HG03457 (cell line): ENCODE data around the gene HSD17B13.
"Not testable (repeated sequence)": the region's sequence is repeated elsewhere in the genome, so short reads cannot be mapped to it uniquely, and the experiment has no call there.

Experiments used
- ATAC-seq: cut with Tn5 transposase; IDR thresholded peaks from one replicate; pipeline ENCODE4 v1.9.1; 2021; ENCODE audit warnings: moderate number of reproducible peaks; ENCODE audit not compliant: unreplicated experiment

The HSD17B13 gene

DNA sequence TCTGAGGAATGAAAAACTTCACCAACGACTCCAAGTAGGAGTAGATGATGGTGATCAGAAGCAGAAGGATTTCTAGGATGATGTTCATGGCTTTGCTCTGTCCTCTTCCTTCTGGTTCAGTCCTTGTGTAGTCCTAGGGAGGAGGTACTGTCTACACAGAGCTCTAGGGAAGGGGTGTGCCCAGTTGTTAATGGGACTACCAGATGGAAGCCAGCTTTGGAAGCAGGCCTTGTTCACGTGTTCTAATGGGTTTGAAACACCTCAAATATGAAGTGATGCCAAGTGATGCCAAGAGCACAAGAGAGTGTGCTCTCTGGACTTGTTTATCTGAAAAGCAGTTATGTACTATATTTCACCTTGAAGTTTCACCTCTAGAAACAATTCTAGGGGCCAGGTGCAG, at the start of gene HSD17B13:
HSD17B13 (minus strand) TSS at position 129 of the 400 bp plus-strand sequence; CDS start at position 88, 41 bp downstream.
- no peak for ATAC-seq

DNA sequence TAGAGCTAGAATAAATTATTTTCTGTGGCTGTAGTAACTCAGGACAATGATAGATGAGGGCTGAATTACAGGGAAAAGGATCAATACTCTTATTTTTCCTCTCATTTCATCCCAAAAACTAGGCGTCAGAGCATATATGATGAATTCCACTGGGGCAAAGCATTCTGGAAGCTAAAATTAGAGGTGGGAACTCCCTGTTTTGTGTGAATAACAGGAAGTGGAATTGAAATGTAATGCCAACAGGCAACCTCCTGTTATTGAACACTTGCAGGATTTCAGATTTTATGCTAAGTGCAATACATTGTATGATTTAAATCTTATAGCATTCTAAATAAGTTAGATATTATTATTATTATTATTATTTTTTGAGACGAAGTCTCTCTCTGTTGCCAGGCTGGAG, 47.4 kb upstream of the HSD17B13 start:
- ATAC-seq, result no peak

- ATAC-seq, result no peak
Observed at GRCh38 chr4:87366521-87367162, 44.0 kb upstream of the HSD17B13 start.

- ATAC-seq, result no peak
Observed at GRCh38 chr4:87365348-87365747, 42.7 kb upstream of the HSD17B13 start.

DNA sequence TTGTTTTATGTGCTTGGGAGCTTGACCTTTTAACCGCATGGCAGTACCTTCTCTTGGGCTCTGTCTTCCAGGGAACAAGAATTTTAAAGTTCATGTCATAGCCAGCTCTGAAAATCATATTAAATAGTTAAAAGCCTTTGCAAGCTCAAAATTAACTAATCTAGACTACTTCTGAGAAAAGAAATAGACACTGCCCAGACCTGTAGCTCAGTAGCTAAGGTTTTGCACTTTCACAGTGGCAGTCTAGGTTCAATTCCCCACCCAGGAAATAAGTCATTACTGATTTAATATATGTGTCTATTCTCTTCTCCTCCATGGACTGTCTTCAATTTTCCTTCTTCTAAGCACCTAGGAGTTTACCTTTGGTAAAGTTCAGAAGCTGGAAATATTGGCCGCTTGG, 40.9 kb upstream of the HSD17B13 start:
- ATAC-seq, result no peak

- ATAC-seq, result no peak
Observed at GRCh38 chr4:87360338-87360935, 37.8 kb upstream of the HSD17B13 start.

DNA sequence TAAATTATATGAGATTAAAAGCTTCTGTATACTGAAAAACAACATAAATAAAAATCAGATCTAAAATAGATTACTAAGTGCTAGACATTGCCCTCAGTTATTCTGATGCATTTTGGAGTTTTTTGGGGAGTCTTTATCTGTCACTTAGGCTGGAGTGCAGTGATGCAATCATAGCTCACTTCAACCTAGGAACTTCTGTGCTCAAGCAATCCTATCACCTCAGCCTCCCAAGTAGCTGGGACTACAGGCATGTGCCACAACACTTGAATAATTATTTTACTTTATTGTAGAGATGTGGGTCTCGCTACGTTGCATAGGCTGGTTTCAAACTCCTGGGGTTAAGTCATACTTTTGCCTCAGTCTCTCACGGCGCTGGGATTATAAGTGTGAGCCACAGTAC, 36.6 kb upstream of the HSD17B13 start:
- no peak for ATAC-seq

DNA sequence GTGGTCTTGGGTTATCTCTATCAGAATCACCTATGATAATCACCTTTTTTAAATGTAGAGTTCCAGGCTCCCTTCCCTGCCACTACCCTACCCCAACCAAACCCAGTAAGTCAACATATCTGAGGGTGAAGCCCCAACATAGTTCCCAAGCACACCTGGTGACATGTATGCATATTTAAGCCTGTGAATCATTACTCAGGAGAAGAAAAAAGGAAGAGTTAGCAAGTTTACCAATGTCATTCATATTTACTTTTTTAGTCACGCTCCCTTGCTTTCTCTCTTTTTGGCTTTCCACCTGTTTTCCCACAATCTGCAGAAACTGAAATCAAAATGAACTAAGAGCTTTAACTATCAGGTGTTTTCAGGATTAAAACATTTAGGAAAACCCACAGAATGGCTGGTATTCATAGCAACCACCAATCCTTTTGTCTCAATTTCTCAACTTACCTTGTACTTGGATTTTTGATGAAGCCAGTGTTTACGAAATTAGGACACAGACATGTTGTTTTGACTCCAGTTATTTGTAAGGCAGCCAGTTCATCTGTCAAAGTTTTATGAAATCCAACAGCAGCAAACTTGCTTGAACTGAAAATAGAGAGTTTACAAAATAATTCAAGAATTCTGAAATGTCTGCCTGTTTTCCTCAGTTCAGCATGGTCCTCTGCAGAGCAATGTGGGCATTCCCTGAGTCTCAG, 34.3 kb upstream of the HSD17B13 start:
- no peak for ATAC-seq

DNA sequence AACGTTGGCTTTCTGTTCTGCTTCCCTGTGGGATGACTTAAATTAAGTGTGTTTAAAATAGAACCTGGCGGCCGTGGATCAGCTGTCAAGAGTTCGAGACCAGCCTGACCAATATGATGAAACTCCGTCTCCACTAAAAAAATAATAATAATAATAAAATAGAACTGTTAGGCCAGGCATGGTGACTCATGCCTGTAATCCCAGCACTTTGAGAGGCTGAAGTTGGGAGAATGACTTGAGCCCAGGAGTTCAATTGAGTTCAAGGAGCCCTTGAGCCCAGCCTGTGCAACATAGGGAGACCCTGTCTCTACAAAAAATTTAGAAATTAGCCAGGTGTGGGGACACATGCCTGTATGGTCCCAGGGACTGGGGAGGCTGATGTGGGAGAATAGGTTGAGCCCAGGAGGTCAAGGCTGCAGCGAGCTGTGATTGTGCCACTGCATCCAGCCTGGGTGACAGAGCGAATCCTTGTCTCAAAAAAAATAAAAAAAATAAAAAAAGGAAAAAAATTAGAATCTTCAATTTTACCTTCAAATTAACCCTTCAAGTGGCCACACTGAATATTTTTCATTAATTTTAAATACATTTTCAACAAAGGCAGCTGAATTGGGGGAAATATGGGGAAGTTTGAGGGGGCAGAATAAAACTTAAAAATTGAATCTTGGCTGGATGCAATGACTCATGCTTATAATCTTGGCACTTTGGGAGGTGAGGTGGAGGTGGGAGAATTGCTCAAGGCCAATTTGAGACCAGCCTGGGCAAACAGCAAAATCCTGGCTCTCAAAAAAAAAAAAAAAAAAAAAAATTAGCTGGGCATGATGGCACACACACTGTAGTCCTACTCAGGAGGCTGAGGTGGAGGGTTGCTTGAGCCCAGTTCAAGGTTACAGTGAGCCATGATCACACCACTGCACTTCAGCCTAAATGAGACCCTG, 31.8 kb upstream of the HSD17B13 start:
- no peak for ATAC-seq

DNA sequence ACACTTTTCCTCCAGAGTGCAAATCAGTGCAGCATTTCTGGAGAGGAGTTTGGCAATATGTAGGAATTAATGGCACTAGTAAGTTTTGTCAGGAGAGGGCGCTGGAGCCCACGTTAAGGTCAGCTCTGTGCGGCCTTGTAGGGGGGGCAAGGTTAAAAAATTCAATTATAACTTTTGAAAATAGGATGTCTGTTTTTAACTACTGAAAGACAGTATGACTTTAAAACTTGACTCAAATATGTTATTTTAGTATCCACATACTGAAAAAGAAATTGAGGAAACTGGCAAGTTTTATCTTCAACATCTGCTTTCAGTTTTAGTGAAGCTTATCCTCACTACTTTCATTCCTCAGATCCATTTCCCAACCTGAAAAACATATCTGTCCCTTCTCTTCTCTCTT, 30.9 kb upstream of the HSD17B13 start:
- ATAC-seq, result peak; percentile 70

- ATAC-seq, result no peak
Observed at GRCh38 chr4:87345139-87345538, 22.5 kb upstream of the HSD17B13 start.

DNA sequence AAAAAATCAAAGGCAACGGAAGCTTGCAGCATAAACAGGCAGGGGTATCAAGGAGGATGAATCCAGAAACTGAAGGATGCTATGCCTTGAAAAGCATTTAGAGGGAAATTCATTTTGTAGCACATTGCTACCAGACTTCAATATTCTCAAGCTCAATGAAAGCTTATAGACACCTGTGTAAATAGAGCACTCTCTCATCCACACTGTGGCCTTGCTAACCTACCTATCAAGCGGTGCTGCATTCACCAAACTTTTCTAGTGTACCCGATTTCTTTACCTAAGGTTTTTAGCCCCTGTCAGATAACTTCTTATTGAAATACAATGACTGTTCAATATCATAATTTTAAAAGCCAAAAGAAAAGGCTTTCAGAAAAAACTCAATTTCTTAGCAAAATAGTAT, 20.2 kb upstream of the HSD17B13 start:
- no peak for ATAC-seq

DNA sequence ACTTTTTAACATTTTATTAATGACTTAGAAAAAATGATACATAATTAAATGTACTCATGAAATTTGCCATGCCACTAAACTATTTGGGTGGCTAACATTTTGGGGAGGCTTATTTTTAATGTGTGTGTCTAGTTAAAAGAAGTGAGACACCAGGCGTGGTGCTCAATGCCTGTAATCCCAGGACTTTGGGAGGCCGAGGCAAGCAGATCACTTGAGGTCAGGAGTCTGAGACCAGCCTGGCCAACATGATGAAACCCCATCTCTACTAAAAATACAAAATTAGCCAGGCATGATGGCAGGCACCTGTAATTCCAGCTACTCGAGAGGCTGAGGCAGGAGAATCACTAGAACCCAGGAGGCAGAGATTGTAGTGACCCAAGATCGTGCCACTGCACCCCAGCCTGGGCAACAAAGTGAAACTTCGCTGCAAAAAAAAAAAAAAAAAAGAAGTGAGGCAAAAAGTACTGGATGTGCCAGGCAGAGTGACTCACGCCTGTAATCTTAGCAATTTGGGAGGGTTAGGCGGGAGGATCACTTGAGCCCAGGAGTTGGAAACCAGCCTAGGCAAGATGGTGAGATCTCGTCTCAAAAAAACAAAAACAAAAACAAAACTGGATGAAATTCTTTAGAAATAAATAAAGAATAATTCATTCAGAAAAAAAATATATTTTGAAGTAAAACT, 19.4 kb upstream of the HSD17B13 start:
- ATAC-seq, result not testable (repeated sequence)

DNA sequence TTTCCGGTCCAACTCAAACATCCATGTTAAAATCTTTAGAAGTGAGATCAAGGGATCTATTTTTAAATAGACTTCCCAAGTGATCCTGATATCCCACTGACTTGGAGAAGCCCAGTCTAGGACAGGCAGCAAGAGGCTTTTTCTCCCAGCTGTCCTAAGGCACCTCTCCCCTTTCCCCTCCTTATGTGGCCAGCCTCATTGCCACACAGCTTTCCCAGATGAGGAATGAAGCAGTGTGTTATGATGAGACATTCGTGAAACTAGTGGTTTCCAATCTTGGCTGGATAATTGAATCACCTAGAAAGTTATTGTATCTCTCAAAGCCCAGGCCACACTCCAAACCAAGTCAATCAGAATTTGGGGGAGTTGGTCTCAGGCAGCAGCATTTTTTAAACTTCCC, 16.8 kb upstream of the HSD17B13 start:
- no peak for ATAC-seq

GRCh38 chr4:87337361-87337760, 14.7 kb upstream of the HSD17B13 start:
- no peak for ATAC-seq

- ATAC-seq, result no peak
Observed at GRCh38 chr4:87333267-87333666, 10.6 kb upstream of the HSD17B13 start.

DNA sequence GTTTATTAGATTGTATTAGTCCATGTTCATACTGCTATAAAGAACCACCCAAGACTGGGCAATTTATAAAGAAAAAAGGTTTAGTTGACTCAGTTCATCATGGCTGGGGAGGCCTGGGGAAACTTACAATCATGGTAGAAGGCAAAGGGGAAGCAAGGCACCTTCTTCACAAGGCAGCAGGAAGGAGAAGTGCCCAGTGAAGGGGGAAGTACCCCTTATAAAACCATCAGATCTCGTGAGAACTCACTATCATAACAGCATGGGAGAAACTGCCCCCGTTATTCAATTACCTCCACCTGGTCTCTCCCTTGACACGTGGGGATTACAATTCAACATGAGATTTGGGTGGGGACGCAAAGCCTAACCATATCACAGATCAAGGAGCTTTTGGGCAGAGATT, 8.1 kb upstream of the HSD17B13 start:
- ATAC-seq, result no peak

DNA sequence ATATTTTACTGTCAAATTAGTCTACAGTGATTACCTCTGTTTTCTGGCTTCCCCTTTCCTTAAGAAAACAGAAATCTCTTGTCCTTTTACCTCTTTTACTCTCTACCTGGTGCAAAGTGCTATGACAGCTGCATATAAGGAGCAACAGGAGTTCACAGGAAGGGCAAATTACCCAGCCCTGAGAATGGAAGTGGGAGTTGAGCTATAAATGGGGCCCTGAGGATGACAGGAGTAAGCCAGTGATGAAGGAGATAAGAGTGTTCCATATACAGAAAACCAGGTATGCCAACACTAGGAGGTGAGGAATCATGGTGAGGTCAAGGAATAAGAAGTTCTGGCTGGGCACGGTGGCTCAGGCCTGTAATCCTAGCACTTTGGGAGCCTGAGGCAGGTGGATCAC, 4.5 kb upstream of the HSD17B13 start:
- ATAC-seq, result no peak

DNA sequence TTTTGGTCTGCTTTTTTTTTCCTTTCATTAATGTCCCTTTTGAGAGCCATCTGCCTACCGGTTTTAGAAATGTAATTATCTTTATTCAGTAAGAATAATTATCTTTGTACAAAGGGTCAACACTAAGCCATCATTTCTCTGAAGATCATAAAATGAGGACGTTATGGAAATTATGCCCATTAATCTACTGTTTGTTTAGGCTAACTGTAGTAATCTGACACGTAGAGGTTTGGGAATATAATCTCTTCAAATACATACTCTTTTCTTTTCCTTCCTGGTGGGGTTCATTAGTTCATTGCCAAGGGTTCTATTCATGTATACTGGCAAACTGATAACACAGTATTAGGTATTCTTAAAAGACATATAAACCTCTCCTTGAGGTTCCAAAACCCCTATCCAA, 3.8 kb upstream of the HSD17B13 start:
- no peak for ATAC-seq

DNA sequence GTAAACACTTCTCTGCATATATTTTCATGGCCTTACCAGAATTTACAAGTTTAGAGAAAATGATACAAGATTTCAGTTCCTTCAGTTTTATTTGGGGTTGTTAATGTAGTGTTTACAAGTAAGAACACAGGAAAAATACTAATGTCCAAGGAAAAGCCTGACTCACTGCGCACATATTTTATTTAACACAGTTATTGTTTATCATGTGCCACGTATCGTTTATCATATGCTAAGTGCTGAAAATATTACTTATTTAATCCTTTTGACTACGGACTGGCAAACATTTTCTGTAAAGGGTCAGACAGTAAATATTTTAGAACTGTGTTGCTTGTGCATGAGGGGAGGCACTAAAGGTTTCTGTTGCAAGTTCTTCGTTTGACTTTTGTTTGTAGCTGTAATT, 794 bp downstream of the HSD17B13 start:
- no peak for ATAC-seq

DNA sequence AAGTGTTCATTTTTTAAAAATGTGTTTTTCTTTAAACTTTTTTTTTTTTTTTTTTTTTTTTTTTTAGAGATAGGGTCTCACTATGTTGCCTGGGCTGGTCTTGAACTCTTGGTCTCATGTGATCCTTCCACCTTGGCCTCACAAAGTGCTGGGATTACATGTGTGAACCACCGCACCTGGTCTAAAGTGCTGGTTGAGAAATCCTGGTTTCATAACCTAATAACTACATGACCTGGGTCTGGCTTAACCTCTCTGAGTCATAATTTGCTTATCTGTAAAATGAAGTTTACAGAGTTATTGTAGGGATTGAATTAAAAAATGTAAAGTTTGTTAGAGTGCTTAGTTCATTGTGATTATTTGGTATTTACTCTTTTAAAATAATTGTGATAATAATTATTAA, 5.2 kb downstream of the HSD17B13 start:
- ATAC-seq, result no peak
